Stimulated activated naive CD8-positive, alpha-beta T cell treated with anti-CD3 and anti-CD28 coated beads, Interleukin-15, amount 100 ng/mL, for 72 hours (primary cell): ENCODE data around the gene QRFP.

Experiments used
- ATAC-seq: fragments of 150-1000 bp; cut with Tn5 transposase; 2 replicates; pipeline ENCODE4 v1.10.0; 2021; ENCODE audit warnings: mild to moderate bottlenecking, moderate library complexity
- DNase-seq, 2 donors: peaks; one replicate each; pipeline ENCODE4 v3.0.0; 2021 to 2022
- H3K27ac Mint-ChIP-seq, 2 donors: one replicate each; pipeline ENCODE4 v1.8.0; 2022; ENCODE audit warnings: mild to moderate bottlenecking in 2 of 2, mixed read lengths in 2 of 2, moderate library complexity in 2 of 2
- H3K27me3 Mint-ChIP-seq: one replicate; pipeline ENCODE4 v1.8.0; 2022; ENCODE audit warnings: mixed read lengths
- H3K4me1 Mint-ChIP-seq: one replicate; pipeline ENCODE4 v1.8.0; 2022; ENCODE audit warnings: mild to moderate bottlenecking, mixed read lengths
- H3K4me3 Mint-ChIP-seq, 2 donors: one replicate each; pipeline ENCODE4 v1.8.0; 2022; ENCODE audit warnings: mild to moderate bottlenecking in 2 of 2, mixed read lengths in 2 of 2, moderate library complexity in 1 of 2
- H3K9me3 Mint-ChIP-seq, 2 donors: one replicate each; pipeline ENCODE4 v1.8.0; 2022; ENCODE audit warnings: mixed read lengths in 2 of 2

Gene QRFP

GRCh38 chr9:130925050-130925678, 28.6 kb upstream of the QRFP start:
- Mint-ChIP-seq H3K27ac (no peak overlapping the region), H3K4me3 (no peak overlapping the region), H3K4me1 (no peaks in the 10 kb centered on the region), H3K9me3 (no peaks in the 10 kb centered on the region), H3K27me3 (peaks cover 28% of the 10 kb centered on the region)
- DNase-seq (no peak), ATAC-seq (no peak)

- H3K4me3 Mint-ChIP-seq, result no peak overlapping the region
- peaks cover 22% of the 10 kb centered on the region for H3K27me3 Mint-ChIP-seq
- no peak overlapping the region for H3K27ac Mint-ChIP-seq
- no peaks in the 10 kb centered on the region for H3K4me1 Mint-ChIP-seq
- H3K9me3 Mint-ChIP-seq, result no peaks in the 10 kb centered on the region
- no peak for DNase-seq
- ATAC-seq, result no peak
Measured at GRCh38 chr9:130924448-130924788, 27.8 kb upstream of the QRFP start.

GRCh38 chr9:130923611-130924447, 27.2 kb upstream of the QRFP start:
- ATAC-seq (peak; percentile 13), DNase-seq (no peak)
- H3K4me1 Mint-ChIP-seq, result no peaks in the 10 kb centered on the region
- peaks cover 22% of the 10 kb centered on the region for H3K27me3 Mint-ChIP-seq
- no peak overlapping the region for H3K4me3 Mint-ChIP-seq
- H3K27ac Mint-ChIP-seq, result no peak overlapping the region
- no peaks in the 10 kb centered on the region for H3K9me3 Mint-ChIP-seq

- no peak overlapping the region for H3K4me3 Mint-ChIP-seq
- H3K4me1 Mint-ChIP-seq, result no peaks in the 10 kb centered on the region
- ATAC-seq (no peak), DNase-seq (no peak)
- H3K9me3 Mint-ChIP-seq, result no peaks in the 10 kb centered on the region
- peak overlapping the region in 1 of 2 donors; percentile 35 for H3K27ac Mint-ChIP-seq
- H3K27me3 Mint-ChIP-seq, result peaks cover 22% of the 10 kb centered on the region
Measured at GRCh38 chr9:130922893-130923610, 26.4 kb upstream of the QRFP start.

DNA sequence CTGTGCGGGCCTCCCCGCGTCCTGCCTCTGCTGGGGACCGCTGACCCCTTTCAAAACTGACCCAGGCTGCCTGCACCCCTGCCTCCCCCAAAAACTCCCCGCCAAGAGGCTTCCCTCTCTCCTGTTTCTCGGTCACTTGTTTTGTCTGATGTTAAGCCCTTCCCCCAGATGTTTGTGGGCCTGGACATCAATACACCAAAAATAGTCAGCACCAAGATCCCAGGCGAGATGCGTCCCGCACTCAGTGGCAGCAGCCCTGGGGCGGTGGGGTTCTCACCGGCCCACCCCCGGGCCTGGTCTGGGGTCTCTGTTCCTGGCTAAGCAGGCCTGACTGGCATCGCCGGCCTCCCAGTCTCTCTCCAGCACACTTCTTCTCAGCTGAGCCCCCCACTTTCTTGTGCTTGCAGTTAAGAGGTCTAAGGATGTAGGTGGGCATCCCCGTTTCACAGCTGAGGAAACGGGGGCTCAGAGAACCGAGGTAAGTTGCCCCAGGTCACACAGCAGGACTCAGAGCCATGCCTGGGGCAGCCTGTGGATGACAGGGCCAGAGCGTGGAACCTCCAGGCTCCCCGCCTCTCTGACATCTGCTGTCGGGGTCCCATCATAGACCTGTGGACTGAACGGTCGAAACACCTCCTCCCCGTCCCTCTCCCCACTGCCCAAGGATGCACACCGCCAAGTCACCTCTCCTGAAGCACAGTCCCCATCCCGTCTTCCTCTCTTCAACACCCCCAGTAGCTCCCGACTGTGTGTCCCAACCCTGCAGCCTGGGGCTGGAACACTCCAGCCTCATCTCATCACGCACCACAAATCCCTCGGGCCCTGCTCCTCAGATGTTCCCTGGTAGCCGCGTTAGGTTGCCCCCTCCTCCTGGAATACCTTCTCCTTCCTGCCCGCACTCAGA, 25.6 kb upstream of the QRFP start:
- Mint-ChIP-seq H3K4me1 (no peaks in the 10 kb centered on the region), H3K27ac (no peak overlapping the region), H3K27me3 (peaks cover 22% of the 10 kb centered on the region), H3K4me3 (no peak overlapping the region), H3K9me3 (no peaks in the 10 kb centered on the region)
- DNase-seq, result no peak
- no peak for ATAC-seq

DNA sequence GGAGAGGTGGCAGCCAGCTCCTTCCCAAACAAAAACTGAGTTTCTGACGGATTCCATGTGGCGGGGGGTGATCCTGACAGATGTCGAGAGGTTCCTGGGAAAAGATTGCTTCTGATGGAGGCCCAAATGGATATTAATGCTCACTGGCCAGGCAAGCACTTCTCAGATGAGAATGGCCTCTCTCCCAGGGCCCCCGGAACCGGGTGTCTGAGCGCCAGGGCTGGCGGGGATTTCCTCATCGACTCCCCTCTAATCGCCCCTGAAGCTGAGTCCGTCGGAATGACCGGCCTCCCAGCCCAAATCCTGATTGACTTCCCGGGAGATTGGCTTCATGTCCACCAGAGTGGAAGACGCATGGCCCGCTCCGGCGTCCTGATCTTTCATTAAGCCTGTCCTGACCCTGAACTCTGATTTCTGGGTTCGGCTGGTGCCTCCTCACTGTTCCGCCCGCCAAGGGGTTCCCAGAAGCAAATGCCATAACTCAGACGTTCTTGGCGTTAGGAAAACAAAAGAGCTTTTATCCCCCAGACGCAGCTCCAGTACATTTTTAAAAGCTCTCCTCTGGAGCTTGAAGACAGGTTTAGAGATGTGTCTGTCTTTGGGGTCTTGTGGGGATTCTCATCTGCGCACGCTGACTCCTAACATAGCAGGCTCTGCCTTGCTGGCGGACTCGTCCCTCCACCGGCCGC, 24.8 kb upstream of the QRFP start:
- H3K9me3 Mint-ChIP-seq, result no peaks in the 10 kb centered on the region
- DNase-seq (no peak), ATAC-seq (no peak)
- H3K4me1 Mint-ChIP-seq, result no peaks in the 10 kb centered on the region
- no peak overlapping the region for H3K27ac Mint-ChIP-seq
- peaks cover 22% of the 10 kb centered on the region for H3K27me3 Mint-ChIP-seq
- H3K4me3 Mint-ChIP-seq, result no peak overlapping the region

- no peak for ATAC-seq
- Mint-ChIP-seq H3K4me1 (no peaks in the 10 kb centered on the region), H3K27ac (no peak overlapping the region), H3K4me3 (no peak overlapping the region), H3K9me3 (no peaks in the 10 kb centered on the region), H3K27me3 (peaks cover 22% of the 10 kb centered on the region)
- no peak for DNase-seq
Measured at GRCh38 chr9:130920762-130921299, 24.2 kb upstream of the QRFP start.

DNA sequence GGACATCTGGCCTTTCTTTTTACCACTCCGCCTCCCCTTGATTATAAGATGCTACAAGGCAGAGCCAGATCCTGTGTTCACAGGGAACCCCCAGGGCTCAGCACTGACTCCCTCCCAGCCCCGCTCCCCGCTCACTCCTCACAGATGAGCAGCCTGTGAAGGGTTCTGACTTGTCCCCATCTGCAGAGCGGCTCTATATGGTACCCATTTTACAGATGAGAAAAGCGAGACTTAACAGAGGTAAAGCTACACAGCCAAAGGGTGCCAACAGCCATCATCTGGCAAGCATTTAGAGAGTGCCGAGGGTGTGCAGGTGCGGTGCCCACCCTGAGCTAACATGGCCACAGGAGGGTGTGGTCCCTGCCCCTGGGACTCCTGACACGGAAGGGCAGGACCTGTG, 23.6 kb upstream of the QRFP start:
- Mint-ChIP-seq H3K4me3 (no peak overlapping the region), H3K27ac (no peak overlapping the region), H3K27me3 (peaks cover 23% of the 10 kb centered on the region), H3K4me1 (no peaks in the 10 kb centered on the region), H3K9me3 (no peaks in the 10 kb centered on the region)
- DNase-seq, result no peak
- no peak for ATAC-seq

DNA sequence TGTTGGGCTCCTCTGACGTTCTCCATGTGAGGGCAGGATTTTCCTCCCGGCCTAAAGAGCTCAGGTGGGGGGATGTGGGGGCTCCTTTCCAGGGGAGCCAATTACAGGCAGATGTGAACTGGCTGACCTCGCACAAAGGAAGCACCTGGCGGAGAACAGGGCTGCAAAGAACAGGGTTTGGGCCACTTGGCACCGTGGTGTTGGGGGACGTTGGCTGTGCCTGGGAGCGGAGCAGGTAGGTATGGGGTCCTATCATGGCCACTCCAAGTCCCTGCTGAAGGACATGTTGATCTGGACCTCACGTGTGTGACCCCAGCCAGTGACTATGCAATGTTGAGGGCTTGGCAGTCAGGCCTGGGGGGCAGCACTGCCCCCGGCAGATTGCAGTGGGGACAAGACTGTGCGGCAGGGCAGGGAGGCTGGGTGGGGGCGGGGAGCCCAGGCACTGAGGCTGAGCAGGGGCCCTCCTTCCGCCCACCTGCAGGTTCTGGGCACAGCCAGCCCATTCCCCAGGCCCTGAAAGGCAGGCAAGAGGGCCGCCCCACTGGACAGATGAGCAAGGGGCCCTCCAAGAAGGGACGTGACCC, 23.0 kb upstream of the QRFP start:
- Mint-ChIP-seq H3K27me3 (peaks cover 28% of the 10 kb centered on the region), H3K9me3 (no peaks in the 10 kb centered on the region), H3K4me1 (no peaks in the 10 kb centered on the region), H3K27ac (no peak overlapping the region), H3K4me3 (no peak overlapping the region)
- DNase-seq, result no peak
- no peak for ATAC-seq

DNA sequence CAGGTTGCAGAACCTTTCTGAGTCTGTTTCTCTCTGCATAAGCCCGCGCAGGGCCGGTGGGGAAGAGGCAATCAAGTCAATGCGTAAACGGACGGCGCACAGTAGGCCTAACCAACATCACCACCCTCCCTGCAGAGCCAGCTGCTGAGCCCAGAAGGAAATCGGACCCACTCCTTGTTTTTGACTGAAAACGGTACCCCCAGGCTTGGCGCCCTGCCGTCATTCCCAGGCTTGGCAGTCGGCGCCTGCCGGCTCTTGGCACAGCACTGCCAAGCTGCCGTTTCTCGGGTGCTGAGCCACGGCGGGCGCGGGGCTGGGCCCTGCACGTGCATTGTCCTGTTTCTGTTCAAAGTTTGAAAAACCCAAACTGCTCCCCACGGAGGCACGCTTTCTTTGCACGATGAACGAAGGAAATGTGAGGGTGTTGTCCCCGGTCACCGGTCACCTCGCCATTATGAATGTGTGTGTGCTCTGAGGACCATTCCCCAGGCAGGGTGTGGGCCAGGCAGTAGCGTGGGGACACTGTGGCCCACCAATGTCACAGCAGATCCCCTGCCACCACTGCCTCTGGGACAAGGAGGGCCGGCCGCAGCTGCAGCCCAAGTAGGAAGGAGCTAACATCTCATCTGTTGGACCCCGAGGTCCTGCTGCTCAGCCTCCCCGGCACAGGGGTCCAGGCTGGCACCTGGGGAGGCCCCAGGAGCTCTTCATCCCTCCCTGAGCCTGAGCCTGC, 22.4 kb upstream of the QRFP start:
- Mint-ChIP-seq H3K4me1 (no peaks in the 10 kb centered on the region), H3K27ac (no peak overlapping the region), H3K4me3 (no peak overlapping the region), H3K9me3 (no peaks in the 10 kb centered on the region), H3K27me3 (peaks cover 28% of the 10 kb centered on the region)
- no peak for ATAC-seq
- DNase-seq, result no peak

GRCh38 chr9:130918101-130918825, 21.7 kb upstream of the QRFP start:
- H3K4me3 Mint-ChIP-seq, result no peak overlapping the region
- no peaks in the 10 kb centered on the region for H3K9me3 Mint-ChIP-seq
- H3K27ac Mint-ChIP-seq, result no peak overlapping the region
- ATAC-seq (no peak), DNase-seq (no peak)
- no peaks in the 10 kb centered on the region for H3K4me1 Mint-ChIP-seq
- H3K27me3 Mint-ChIP-seq, result peaks cover 22% of the 10 kb centered on the region

- Mint-ChIP-seq H3K27ac (no peak overlapping the region), H3K4me3 (no peak overlapping the region), H3K27me3 (peaks cover 13% of the 10 kb centered on the region), H3K9me3 (no peaks in the 10 kb centered on the region), H3K4me1 (no peaks in the 10 kb centered on the region)
- ATAC-seq (no peak), DNase-seq (no peak)
Measured at GRCh38 chr9:130917168-130917960, 20.8 kb upstream of the QRFP start.

DNA sequence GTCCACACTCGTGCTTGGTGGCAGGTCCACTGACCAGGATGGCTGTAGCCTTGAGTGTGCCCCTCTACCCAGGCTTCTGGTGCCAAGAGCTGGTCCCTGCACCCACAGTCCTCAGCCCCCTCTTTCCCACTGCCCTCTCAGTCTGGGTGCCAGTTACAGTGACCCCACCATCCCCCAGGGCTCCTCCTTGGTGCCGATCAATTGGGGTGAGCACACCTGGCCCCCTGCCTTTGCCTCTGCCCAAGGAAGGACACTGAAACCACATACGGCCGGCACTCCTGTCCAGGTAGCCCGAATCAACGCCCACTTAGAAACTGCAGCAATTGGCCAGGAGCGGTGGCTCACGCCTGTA, 18.5 kb upstream of the QRFP start:
- Mint-ChIP-seq H3K4me3 (no peak overlapping the region), H3K9me3 (no peaks in the 10 kb centered on the region), H3K27ac (no peak overlapping the region), H3K27me3 (peaks cover 6% of the 10 kb centered on the region), H3K4me1 (no peaks in the 10 kb centered on the region)
- DNase-seq, result no peak
- ATAC-seq, result no peak
